Heart left ventricle (tissue), 13 donors: ENCODE results near the gene PARPBP.

ENCODE experiments used
- CTCF ChIP-seq, 12 donors: fragments of 200-600 bp; sonication (generic) in 4 of 12; IDR thresholded peaks; one replicate each; pipeline versions ENCODE4 v1.5.0 to v1.8.0; 2018 to 2022; ENCODE audit warnings: antibody characterized with exemption in 12 of 12, mild to moderate bottlenecking in 5 of 12
- POLR2A ChIP-seq, 2 donors: fragments of 450-650 bp; IDR thresholded peaks; one replicate each; pipeline ENCODE4 v1.6.1; 2017; ENCODE audit warnings: antibody characterized with exemption in 2 of 2, mild to moderate bottlenecking in 2 of 2, moderate library complexity in 2 of 2
- donor health status: ischemic (EF 13 %, LVEDD 7.1; RV severe dilation, severe dysfunction).
- donor health status: DM: no; HTN: yes; CAD: no.
- donor health status: DM: no; HTN: no; CAD: no.
- donor health status: ischemic (EF 25% LVEDD 6.9; RV normal size, moderate dysfunction).
- donor health status: ischemic (EF 25% LVEDD 5.7; RV mildly dilated, moderate dysfunction).
- donor health status: ischemic (EF 35%, LVEDD 5.7; RV mildly dilated, moderate dysfunction).
- donor health status: nonischemic (EF 11% LVEDD 7.7; RV severe dilation, severe dysfunction).
- donor health status: DM: yes; HTN: yes; CAD: no.
- donor health status: PGD.
- donor health status: ischemic (EF 29% LVEDD 5.4; RV normal size, mild dysfunction).
- donor health status: nonischemic (EF 23%, LVEDD 6.1; RV moderate dilation, normal function).

- TF ChIP-seq POLR2A (IDR thresholded peaks at IDR 0.05) (no peak), CTCF (IDR thresholded peaks at IDR 0.05) (no peak)
These were observed 77.8 kb downstream of the PARPBP start, which contains the start of gene PMCH for GRCh38 chr12:102197789-102198188.
